22Rv1 (cell line): ENCODE results near the gene NDUFS6.

Experiments used
- CTCF ChIP-seq: fragments of 450-650 bp; IDR thresholded peaks from 2 replicates; pipeline ENCODE4 v1.5.1; 2017; ENCODE audit warnings: mild to moderate bottlenecking
- ZFX ChIP-seq: fragments of 450-650 bp; IDR thresholded peaks from 2 replicates; pipeline ENCODE4 v1.6.1; 2017; ENCODE audit warnings: antibody characterized with exemption, borderline replicate concordance

GRCh38 chr5:1865486-1865885, 64.3 kb downstream of the NDUFS6 start:
- TF ChIP-seq CTCF (no peak), ZFX (no peak)
